Thoracic aorta (tissue), 2 donors: ENCODE data around the gene HP. TPM values are rescaled to one million over a fixed set of nuclear protein-coding genes. Genes with fewer than 3 reads are reported as not detected.

ENCODE experiments used
- ATAC-seq: fragments of 150-250 bp; one replicate; pipeline ENCODE4 v1.8.0; 2017; ENCODE audit warnings: low read depth; ENCODE audit not compliant: insufficient number of reproducible peaks, low FRiP score
- DNase-seq: peaks from one replicate; pipeline ENCODE4 v3.0.0-alpha.2; 2020; ENCODE audit warnings: low spot score
- H3K27ac ChIP-seq, 2 donors: fragments of 200-600 bp; sonication (generic); 1 replicate in 1 of 2; 2 replicates in 1 of 2; pipeline ENCODE4 v1.5.1; 2016; ENCODE audit warnings: mild to moderate bottlenecking in 2 of 2, moderate library complexity in 2 of 2
- H3K27me3 ChIP-seq: fragments of 200-600 bp; sonication (generic); replicated peaks from 2 replicates; pipeline ENCODE4 v1.6.0; 2016; ENCODE audit warnings: mild to moderate bottlenecking; ENCODE audit not compliant: insufficient read depth
- H3K36me3 ChIP-seq: fragments of 200-600 bp; sonication (generic); one replicate; pipeline ENCODE4 v1.5.1; 2016
- H3K4me1 ChIP-seq, 2 donors: fragments of 200-600 bp; sonication (generic); 1 replicate in 1 of 2; 2 replicates in 1 of 2; pipeline versions ENCODE4 v1.5.1 to v1.6.0; 2016; ENCODE audit warnings: low read depth in 2 of 2, mild to moderate bottlenecking in 1 of 2; ENCODE audit not compliant: control insufficient read depth in 1 of 2
- H3K4me3 ChIP-seq: fragments of 200-600 bp; sonication (generic); 2 replicates; pipeline ENCODE4 v1.5.1; 2016; ENCODE audit warnings: mild to moderate bottlenecking
- H3K9me3 ChIP-seq: fragments of 200-600 bp; sonication (generic); 2 replicates; pipeline ENCODE4 v1.5.1; 2016
- total RNA-seq, 2 donors: library from RNA; depleted of rRNA; stranded (reverse); fragments of >200 nt; gene quantifications; one replicate each; pipeline versions ENCODE4 v1.1.0 to v1.2.3, GENCODE V29; 2016
- TF ChIP-seq, protein P1 (sequence below): fragments of 200-600 bp; sonication (generic); IDR thresholded peaks from one replicate; pipeline ENCODE4 v1.5.1; 2019; ENCODE audit warnings: antibody characterized with exemption

Gene HP
- total RNA-seq, 2 donors from 2014 or later, result 5.7 to 10.8 TPM

GRCh38 chr16:72099377-72099818 lies 45.1 kb downstream of the HP start:
- Histone ChIP-seq H3K36me3 (peaks cover 79% of the 10 kb centered on the region), H3K27me3 (no peaks in the 10 kb centered on the region), H3K27ac (no peak overlapping the region), H3K9me3 (no peaks in the 10 kb centered on the region), H3K4me3 (no peak overlapping the region), H3K4me1 (peaks cover 8 to 11% of the 10 kb centered on the region in 2 donors)
- TF ChIP-seq, protein P1, sequence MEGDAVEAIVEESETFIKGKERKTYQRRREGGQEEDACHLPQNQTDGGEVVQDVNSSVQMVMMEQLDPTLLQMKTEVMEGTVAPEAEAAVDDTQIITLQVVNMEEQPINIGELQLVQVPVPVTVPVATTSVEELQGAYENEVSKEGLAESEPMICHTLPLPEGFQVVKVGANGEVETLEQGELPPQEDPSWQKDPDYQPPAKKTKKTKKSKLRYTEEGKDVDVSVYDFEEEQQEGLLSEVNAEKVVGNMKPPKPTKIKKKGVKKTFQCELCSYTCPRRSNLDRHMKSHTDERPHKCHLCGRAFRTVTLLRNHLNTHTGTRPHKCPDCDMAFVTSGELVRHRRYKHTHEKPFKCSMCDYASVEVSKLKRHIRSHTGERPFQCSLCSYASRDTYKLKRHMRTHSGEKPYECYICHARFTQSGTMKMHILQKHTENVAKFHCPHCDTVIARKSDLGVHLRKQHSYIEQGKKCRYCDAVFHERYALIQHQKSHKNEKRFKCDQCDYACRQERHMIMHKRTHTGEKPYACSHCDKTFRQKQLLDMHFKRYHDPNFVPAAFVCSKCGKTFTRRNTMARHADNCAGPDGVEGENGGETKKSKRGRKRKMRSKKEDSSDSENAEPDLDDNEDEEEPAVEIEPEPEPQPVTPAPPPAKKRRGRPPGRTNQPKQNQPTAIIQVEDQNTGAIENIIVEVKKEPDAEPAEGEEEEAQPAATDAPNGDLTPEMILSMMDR, result peak; percentile 48
- no peak for DNase-seq
- no peak for ATAC-seq

DNA sequence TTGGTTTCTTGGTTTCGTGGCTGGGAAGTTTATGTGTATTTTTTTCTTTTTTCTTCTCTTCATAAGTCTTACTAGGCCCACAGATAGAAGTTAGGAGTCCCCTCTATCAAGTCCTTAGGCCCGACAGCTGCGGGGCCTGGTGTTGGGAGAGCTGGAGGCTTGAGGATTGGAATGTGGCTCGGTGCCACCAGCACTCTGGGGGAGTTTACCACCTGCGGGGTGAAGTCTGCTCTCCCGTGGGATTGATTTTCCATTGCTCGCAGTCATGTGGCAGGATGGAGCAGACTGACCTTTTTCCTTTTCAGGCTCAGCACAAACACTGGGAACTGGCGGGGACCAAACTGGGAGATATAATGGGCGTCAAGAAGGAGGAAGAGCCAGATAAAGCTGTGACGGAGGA lies 46.9 kb downstream of the HP start:
- H3K4me1 ChIP-seq, result no peaks in the 10 kb centered on the region
- no peak overlapping the region for H3K27ac ChIP-seq
- DNase-seq (no peak), ATAC-seq (no peak)
- H3K27me3 ChIP-seq, result no peaks in the 10 kb centered on the region
- H3K36me3 ChIP-seq, result peaks cover 94% of the 10 kb centered on the region
- TF ChIP-seq, protein P1, result no peak
- H3K4me3 ChIP-seq, result no peak overlapping the region
- H3K9me3 ChIP-seq, result no peaks in the 10 kb centered on the region

DNA sequence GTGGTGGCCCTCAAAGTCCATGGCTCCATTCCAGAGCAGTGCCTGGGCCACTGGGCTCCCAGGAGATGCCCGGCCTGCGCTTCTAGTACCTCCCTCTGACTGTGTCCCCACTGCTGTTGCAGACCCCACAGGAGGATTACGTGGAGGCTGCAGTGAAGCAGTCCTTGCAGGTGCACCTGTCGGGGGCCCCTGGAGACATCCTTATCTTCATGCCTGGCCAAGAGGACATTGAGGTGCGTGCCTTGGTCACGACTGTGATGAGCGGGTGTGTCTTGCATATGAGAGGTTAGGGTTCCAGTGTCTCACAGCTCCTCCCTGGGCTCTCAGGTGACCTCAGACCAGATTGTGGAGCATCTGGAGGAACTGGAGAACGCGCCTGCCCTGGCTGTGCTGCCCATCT lies 50.6 kb downstream of the HP start:
- DNase-seq (no peak), ATAC-seq (no peak)
- TF ChIP-seq, protein P1, result no peak
- Histone ChIP-seq H3K4me1 (no peaks in the 10 kb centered on the region), H3K27me3 (no peaks in the 10 kb centered on the region), H3K36me3 (peaks cover 96% of the 10 kb centered on the region), H3K9me3 (no peaks in the 10 kb centered on the region), H3K4me3 (no peak overlapping the region), H3K27ac (no peak overlapping the region)

- H3K9me3 ChIP-seq, result no peaks in the 10 kb centered on the region
- TF ChIP-seq, protein P1, result no peak
- DNase-seq, result no peak
- no peaks in the 10 kb centered on the region for H3K4me1 ChIP-seq
- ATAC-seq, result no peak
- H3K4me3 ChIP-seq, result no peak overlapping the region
- no peaks in the 10 kb centered on the region for H3K27me3 ChIP-seq
- no peak overlapping the region for H3K27ac ChIP-seq
- peaks cover 96% of the 10 kb centered on the region for H3K36me3 ChIP-seq
Measured at GRCh38 chr16:72105978-72106377, 51.7 kb downstream of the HP start.

- no peaks in the 10 kb centered on the region for H3K27me3 ChIP-seq
- H3K9me3 ChIP-seq, result no peaks in the 10 kb centered on the region
- no peak for DNase-seq
- H3K4me3 ChIP-seq, result no peak overlapping the region
- ATAC-seq, result no peak
- no peaks in the 10 kb centered on the region for H3K4me1 ChIP-seq
- TF ChIP-seq, protein P1, result no peak
- H3K27ac ChIP-seq, result no peak overlapping the region
- H3K36me3 ChIP-seq, result peaks cover 96% of the 10 kb centered on the region
Measured at GRCh38 chr16:72107371-72107770, 53.1 kb downstream of the HP start.
